ENCODE results near the gene ALK. TPM values are rescaled to one million over a fixed set of nuclear protein-coding genes. Genes with fewer than 3 reads are reported as not detected.

Gene ALK
- total RNA-seq, 3 donors from 2014 or later: 0.07 to 2.4 (median 0.09) TPM

DNA sequence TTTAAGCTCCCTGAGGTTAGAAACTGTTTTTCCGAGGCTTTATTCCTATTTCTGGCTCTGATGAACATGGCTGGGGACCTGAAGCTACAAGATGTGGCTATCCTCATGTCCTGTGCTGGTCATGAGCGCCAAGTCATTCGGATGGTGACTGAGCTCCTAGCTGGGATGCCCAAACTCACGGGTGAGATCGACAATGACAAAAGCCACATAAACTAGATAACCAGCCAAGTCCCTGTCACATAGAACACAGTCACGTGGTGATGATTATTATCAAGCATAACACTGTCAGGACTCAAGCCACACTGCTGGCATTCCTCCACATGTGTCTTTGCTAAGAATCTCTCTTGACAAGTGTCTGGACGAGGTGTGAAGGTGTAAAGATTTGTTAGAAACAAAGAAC is 531.2 kb downstream of the ALK start:
- intact Hi-C loops (cut with DNase I, micrococcal nuclease): no loop called here
- no peaks in the 10 kb centered on the region for H3K9me3 ChIP-seq
- no peak overlapping the region for H3K4me3 ChIP-seq
- ATAC-seq (no peak), DNase-seq (no peak)
- TF ChIP-seq, protein P1, sequence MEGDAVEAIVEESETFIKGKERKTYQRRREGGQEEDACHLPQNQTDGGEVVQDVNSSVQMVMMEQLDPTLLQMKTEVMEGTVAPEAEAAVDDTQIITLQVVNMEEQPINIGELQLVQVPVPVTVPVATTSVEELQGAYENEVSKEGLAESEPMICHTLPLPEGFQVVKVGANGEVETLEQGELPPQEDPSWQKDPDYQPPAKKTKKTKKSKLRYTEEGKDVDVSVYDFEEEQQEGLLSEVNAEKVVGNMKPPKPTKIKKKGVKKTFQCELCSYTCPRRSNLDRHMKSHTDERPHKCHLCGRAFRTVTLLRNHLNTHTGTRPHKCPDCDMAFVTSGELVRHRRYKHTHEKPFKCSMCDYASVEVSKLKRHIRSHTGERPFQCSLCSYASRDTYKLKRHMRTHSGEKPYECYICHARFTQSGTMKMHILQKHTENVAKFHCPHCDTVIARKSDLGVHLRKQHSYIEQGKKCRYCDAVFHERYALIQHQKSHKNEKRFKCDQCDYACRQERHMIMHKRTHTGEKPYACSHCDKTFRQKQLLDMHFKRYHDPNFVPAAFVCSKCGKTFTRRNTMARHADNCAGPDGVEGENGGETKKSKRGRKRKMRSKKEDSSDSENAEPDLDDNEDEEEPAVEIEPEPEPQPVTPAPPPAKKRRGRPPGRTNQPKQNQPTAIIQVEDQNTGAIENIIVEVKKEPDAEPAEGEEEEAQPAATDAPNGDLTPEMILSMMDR (IDR thresholded peaks at IDR 0.05): no peak
- H3K4me1 ChIP-seq (ENCODE audit: low read depth): no peaks in the 10 kb centered on the region
- H3K36me3 ChIP-seq (ENCODE audit: low read depth): no peaks in the 10 kb centered on the region

DNA sequence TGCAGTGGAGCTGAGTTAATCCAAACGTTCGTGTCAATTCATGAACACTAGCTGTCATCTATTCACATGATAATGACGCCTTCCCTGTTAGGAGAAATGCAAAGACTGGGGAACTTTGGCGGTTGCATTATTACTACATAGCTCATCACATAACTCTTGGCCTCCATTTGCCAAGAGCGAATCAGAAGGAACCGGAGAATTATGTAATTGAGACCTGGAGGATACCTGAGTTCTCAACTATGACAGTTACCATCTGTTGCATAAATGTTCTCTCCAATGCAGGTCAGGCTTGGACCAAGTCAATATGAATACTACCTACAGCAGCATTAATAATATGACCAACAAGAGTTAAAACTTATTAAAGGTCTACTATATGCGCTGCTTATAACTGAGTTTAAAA is 531.7 kb downstream of the ALK start:
- Histone ChIP-seq H3K4me1 (ENCODE audit: low read depth) (no peaks in the 10 kb centered on the region), H3K36me3 (ENCODE audit: low read depth) (no peaks in the 10 kb centered on the region), H3K4me3 (no peak overlapping the region), H3K9me3 (no peaks in the 10 kb centered on the region)
- ATAC-seq (no peak), DNase-seq (no peak)
- TF ChIP-seq, protein P1 (IDR thresholded peaks at IDR 0.05): no peak
- intact Hi-C loops (cut with DNase I, micrococcal nuclease): no loop called here

DNA sequence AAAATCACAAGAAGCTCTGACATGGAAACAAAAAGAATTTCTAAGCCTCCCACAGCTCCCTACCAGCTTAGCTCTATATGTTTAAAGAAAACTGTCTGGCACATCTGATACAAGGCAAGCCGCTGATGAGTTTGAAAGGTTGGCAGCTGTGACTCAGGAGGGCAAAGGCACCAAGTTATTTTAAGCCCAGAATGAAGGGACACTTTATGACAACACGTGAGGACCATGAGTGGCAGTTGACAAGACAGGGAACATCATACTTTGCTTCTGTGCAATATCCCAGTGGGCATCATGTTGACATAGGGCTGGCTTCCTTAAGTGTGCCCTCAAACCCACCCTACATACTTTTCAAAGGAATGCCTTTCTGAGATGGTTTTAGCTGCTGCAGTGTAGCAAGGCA is 533.3 kb downstream of the ALK start:
- DNase-seq (no peak), ATAC-seq (no peak)
- Histone ChIP-seq H3K9me3 (no peaks in the 10 kb centered on the region), H3K4me1 (ENCODE audit: low read depth) (no peaks in the 10 kb centered on the region), H3K4me3 (no peak overlapping the region), H3K36me3 (ENCODE audit: low read depth) (no peaks in the 10 kb centered on the region)
- intact Hi-C loops (cut with DNase I, micrococcal nuclease): no loop called here
- TF ChIP-seq, protein P1 (IDR thresholded peaks at IDR 0.05): no peak

DNA sequence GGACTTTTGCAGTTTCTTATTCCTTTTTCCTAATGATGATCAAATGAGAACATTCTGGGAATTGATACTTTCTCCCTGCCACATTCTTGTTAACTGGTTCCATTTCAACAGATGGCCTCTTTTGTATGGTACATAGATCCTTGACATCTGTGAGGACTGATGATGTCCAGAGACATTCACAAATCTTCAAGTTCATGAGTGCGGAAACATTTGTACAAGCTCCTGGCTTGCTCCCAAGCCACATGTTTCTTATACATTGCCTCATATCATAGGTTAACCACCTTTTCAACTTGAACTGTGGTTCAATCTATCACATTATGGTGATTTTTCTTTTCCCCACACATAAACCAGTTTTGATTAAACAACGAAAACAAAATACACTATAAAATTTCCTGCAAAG is 538.9 kb downstream of the ALK start:
- no peaks in the 10 kb centered on the region for H3K36me3 ChIP-seq (ENCODE audit: low read depth)
- H3K9me3 ChIP-seq: no peaks in the 10 kb centered on the region
- TF ChIP-seq, protein P1 (IDR thresholded peaks at IDR 0.05): no peak
- H3K4me3 ChIP-seq: no peak overlapping the region
- ATAC-seq (no peak), DNase-seq (no peak)
- H3K4me1 ChIP-seq (ENCODE audit: low read depth): no peaks in the 10 kb centered on the region
- intact Hi-C loops (cut with DNase I, micrococcal nuclease): no loop called here

DNA sequence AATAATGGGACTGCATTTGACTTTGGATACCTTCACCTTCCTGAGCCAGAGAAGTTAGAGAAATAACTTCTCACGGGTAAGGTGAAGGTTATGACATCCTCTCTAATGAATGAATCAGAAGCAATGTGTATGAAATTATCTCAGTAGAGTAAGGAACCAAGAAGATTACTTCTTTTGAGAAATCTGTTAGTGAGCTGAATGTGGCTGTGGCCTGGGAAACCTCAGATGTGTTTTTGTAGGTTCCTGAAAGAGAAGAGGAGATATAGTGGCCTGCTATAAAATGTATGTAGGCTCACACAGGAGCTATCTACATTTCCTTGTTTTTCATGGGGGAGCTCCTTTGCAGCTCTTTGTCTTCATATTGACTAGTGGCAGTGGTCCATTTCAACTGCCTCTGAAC is 543.6 kb downstream of the ALK start:
- H3K9me3 ChIP-seq: no peaks in the 10 kb centered on the region
- H3K4me3 ChIP-seq: no peak overlapping the region
- H3K4me1 ChIP-seq (ENCODE audit: low read depth): no peaks in the 10 kb centered on the region
- intact Hi-C loops (cut with DNase I, micrococcal nuclease): no loop called here
- no peak for DNase-seq
- TF ChIP-seq, protein P1 (IDR thresholded peaks at IDR 0.05): no peak
- H3K36me3 ChIP-seq (ENCODE audit: low read depth): no peaks in the 10 kb centered on the region
- no peak for ATAC-seq

DNA sequence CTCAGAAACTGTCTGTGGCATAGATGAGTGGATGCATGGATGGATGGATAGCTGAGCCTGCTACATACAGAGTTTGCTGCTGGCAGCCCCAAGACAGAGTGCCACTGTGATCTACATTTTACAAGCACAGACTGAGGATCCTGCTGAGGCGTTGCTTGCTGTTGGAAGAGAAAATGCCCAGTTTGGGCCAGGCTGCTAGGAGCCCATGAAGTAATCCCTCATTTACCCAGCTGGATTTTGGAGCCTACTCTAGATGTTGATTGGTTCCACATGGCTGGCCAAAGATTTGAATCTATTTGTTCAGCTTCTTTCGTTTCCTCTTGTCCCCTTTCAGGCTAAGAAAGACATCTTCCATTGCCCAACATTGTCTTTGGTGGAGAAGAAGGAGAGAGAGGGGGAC is 544.8 kb downstream of the ALK start:
- TF ChIP-seq, protein P1 (IDR thresholded peaks at IDR 0.05): no peak
- no peaks in the 10 kb centered on the region for H3K4me1 ChIP-seq (ENCODE audit: low read depth)
- no peak overlapping the region for H3K4me3 ChIP-seq
- ATAC-seq: no peak
- no peaks in the 10 kb centered on the region for H3K36me3 ChIP-seq (ENCODE audit: low read depth)
- H3K9me3 ChIP-seq: no peaks in the 10 kb centered on the region
- intact Hi-C loops (cut with DNase I, micrococcal nuclease): no loop called here
- no peak for DNase-seq

Measured in mucosa of descending colon (tissue), 3 donors.